ENCODE data around the gene PPIA. TPM values are rescaled to one million over a fixed set of nuclear protein-coding genes. Genes with fewer than 3 reads are reported as not detected.

Gene PPIA
- total and polyA plus RNA-seq, 2 donors from 2014 or later: 1,143 to 2,940 TPM

- intact Hi-C loops (cut with DNase I): no loop called here
- no peaks in the 10 kb centered on the region for H3K9me3 ChIP-seq (ENCODE audit: control insufficient read depth in 2 of 3, insufficient read depth in 1 of 3, low read length in 3 of 3)
- peaks cover 4 to 48% (median 31%) of the 10 kb centered on the region in 3 donors for H3K36me3 ChIP-seq (ENCODE audit: control insufficient read depth in 2 of 3, insufficient read depth in 3 of 3, low read length in 3 of 3)
- H3K9ac ChIP-seq (ENCODE audit: low read length in 3 of 3): no peak overlapping the region
- FAIRE-seq: no peak
- no peak for DNase-seq
- H3K4me1 ChIP-seq (ENCODE audit: control insufficient read depth in 2 of 3, insufficient read depth in 2 of 3, low read depth in 1 of 3, low read length in 3 of 3): peaks cover 0 to 17% (median 0%) of the 10 kb centered on the region in 3 donors
- no peaks in the 10 kb centered on the region for H3K27me3 ChIP-seq (ENCODE audit: control insufficient read depth, insufficient read depth, low read length)
- no peak overlapping the region for H3K27ac ChIP-seq (ENCODE audit: low read depth in 2 of 2, low read length in 2 of 2)
- H3K4me3 ChIP-seq (ENCODE audit: low read length in 3 of 3): no peak overlapping the region
- TF ChIP-seq, protein P1, sequence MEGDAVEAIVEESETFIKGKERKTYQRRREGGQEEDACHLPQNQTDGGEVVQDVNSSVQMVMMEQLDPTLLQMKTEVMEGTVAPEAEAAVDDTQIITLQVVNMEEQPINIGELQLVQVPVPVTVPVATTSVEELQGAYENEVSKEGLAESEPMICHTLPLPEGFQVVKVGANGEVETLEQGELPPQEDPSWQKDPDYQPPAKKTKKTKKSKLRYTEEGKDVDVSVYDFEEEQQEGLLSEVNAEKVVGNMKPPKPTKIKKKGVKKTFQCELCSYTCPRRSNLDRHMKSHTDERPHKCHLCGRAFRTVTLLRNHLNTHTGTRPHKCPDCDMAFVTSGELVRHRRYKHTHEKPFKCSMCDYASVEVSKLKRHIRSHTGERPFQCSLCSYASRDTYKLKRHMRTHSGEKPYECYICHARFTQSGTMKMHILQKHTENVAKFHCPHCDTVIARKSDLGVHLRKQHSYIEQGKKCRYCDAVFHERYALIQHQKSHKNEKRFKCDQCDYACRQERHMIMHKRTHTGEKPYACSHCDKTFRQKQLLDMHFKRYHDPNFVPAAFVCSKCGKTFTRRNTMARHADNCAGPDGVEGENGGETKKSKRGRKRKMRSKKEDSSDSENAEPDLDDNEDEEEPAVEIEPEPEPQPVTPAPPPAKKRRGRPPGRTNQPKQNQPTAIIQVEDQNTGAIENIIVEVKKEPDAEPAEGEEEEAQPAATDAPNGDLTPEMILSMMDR (IDR thresholded peaks at IDR 0.05; ENCODE audit: borderline replicate concordance, extremely low read depth, insufficient read depth): no peak
Observed at GRCh38 chr7:44766416-44766801, 30.1 kb upstream of the PPIA start.

- TF ChIP-seq, protein P1 (IDR thresholded peaks at IDR 0.05; ENCODE audit: borderline replicate concordance, extremely low read depth, insufficient read depth): no peak
- H3K36me3 ChIP-seq (ENCODE audit: control insufficient read depth in 2 of 3, insufficient read depth in 3 of 3, low read length in 3 of 3): peaks cover 4 to 42% (median 29%) of the 10 kb centered on the region in 3 donors
- intact Hi-C loops (cut with DNase I): no loop called here
- DNase-seq (no peak), FAIRE-seq (no peak)
- no peak overlapping the region for H3K27ac ChIP-seq (ENCODE audit: low read depth in 2 of 2, low read length in 2 of 2)
- H3K4me3 ChIP-seq (ENCODE audit: low read length in 3 of 3): no peak overlapping the region
- no peak overlapping the region for H3K9ac ChIP-seq (ENCODE audit: low read length in 3 of 3)
- H3K27me3 ChIP-seq (ENCODE audit: control insufficient read depth, insufficient read depth, low read length): no peaks in the 10 kb centered on the region
- no peaks in the 10 kb centered on the region for H3K9me3 ChIP-seq (ENCODE audit: control insufficient read depth in 2 of 3, insufficient read depth in 1 of 3, low read length in 3 of 3)
- peaks cover 0 to 17% (median 0%) of the 10 kb centered on the region in 3 donors for H3K4me1 ChIP-seq (ENCODE audit: control insufficient read depth in 2 of 3, insufficient read depth in 2 of 3, low read depth in 1 of 3, low read length in 3 of 3)
Observed at GRCh38 chr7:44767134-44767911, 29.2 kb upstream of the PPIA start.

GRCh38 chr7:44767912-44768627, 28.4 kb upstream of the PPIA start:
- Histone ChIP-seq H3K36me3 (ENCODE audit: control insufficient read depth in 2 of 3, insufficient read depth in 3 of 3, low read length in 3 of 3) (peaks cover 4 to 34% (median 24%) of the 10 kb centered on the region in 3 donors), H3K27me3 (ENCODE audit: control insufficient read depth, insufficient read depth, low read length) (no peaks in the 10 kb centered on the region), H3K4me3 (ENCODE audit: low read length in 3 of 3) (no peak overlapping the region), H3K4me1 (ENCODE audit: control insufficient read depth in 2 of 3, insufficient read depth in 2 of 3, low read depth in 1 of 3, low read length in 3 of 3) (peaks cover 0 to 17% (median 0%) of the 10 kb centered on the region in 3 donors), H3K27ac (ENCODE audit: low read depth in 2 of 2, low read length in 2 of 2) (peak overlapping the region in 1 of 2 donors; percentile 11), H3K9me3 (ENCODE audit: control insufficient read depth in 2 of 3, insufficient read depth in 1 of 3, low read length in 3 of 3) (no peaks in the 10 kb centered on the region), H3K9ac (ENCODE audit: low read length in 3 of 3) (no peak overlapping the region)
- FAIRE-seq (no peak), DNase-seq (peak in 4 of 5 donors; percentile 77 to 94 (median 80))
- intact Hi-C loops (cut with DNase I): no loop called here
- TF ChIP-seq, protein P1 (IDR thresholded peaks at IDR 0.05; ENCODE audit: borderline replicate concordance, extremely low read depth, insufficient read depth): no peak
